NCI-H1092 treated with DMSO at 0.1 percent for 48 hours (cell line): Measurements from ENCODE around the gene PGLYRP1.

Experiments
- DNase-seq: peaks from one replicate; lab custom pipeline; 2025; lab: John Stamatoyannopoulos, UW

The PGLYRP1 gene

GRCh38 chr19:46022431-46023310 lies at the start of gene PGLYRP1:
TSS of gene PGLYRP1 (minus strand) at chr19:46023053. CDS start at chr19:46023021, 32 bp downstream.
- no peak for DNase-seq

- DNase-seq = no peak
Observed at GRCh38 chr19:46069806-46070341, 47.0 kb upstream of the PGLYRP1 start.

- no peak for DNase-seq
Observed at GRCh38 chr19:46068345-46069258, 45.7 kb upstream of the PGLYRP1 start.

GRCh38 chr19:46067691-46068090 lies 44.8 kb upstream of the PGLYRP1 start:
- DNase-seq = no peak

- DNase-seq = no peak
Observed at GRCh38 chr19:46066471-46066870, 43.6 kb upstream of the PGLYRP1 start.

GRCh38 chr19:46065486-46066071 lies 42.7 kb upstream of the PGLYRP1 start:
- DNase-seq = no peak

- DNase-seq = no peak
Observed at GRCh38 chr19:46063201-46063600, 40.3 kb upstream of the PGLYRP1 start.

- DNase-seq = no peak
Observed at GRCh38 chr19:46060012-46060411, 37.2 kb upstream of the PGLYRP1 start.

- DNase-seq = no peak
Observed at GRCh38 chr19:46058778-46059177, 35.9 kb upstream of the PGLYRP1 start.

GRCh38 chr19:46056536-46056935 lies 33.7 kb upstream of the PGLYRP1 start:
- no peak for DNase-seq

GRCh38 chr19:46052896-46053295 lies 30.0 kb upstream of the PGLYRP1 start:
- DNase-seq = no peak

GRCh38 chr19:46049597-46049996 lies 26.7 kb upstream of the PGLYRP1 start:
- peak; percentile 5 for DNase-seq

GRCh38 chr19:46043519-46043918 lies 20.7 kb upstream of the PGLYRP1 start:
- DNase-seq = no peak

- DNase-seq = no peak
Observed at GRCh38 chr19:46042252-46042883, 19.5 kb upstream of the PGLYRP1 start.

- no peak for DNase-seq
Observed at GRCh38 chr19:46040952-46041500, 18.2 kb upstream of the PGLYRP1 start, which contains the start of gene IGFL4. TSS of gene IGFL4 (minus strand) at chr19:46041002. CDS start at chr19:46040962, 40 bp downstream.

- no peak for DNase-seq
Observed at GRCh38 chr19:46040125-46040524, 17.3 kb upstream of the PGLYRP1 start.

GRCh38 chr19:46036744-46037128 lies 13.9 kb upstream of the PGLYRP1 start:
- no peak for DNase-seq

GRCh38 chr19:46035986-46036743 lies 13.3 kb upstream of the PGLYRP1 start:
- no peak for DNase-seq

GRCh38 chr19:46035546-46035945 lies 12.7 kb upstream of the PGLYRP1 start:
- DNase-seq = no peak

GRCh38 chr19:46033401-46033800 lies 10.5 kb upstream of the PGLYRP1 start:
- DNase-seq = no peak
